OCI-LY1 (cell line): ENCODE data around the gene MILR1.

Source experiments
- EZH2 ChIP-seq: fragments of 200-600 bp; sonication (generic), shearing (Covaris generic); IDR thresholded peaks from 2 replicates; pipeline ENCODE4 v1.8.0; 2017; ENCODE audit warnings: borderline replicate concordance, mixed run types, mild to moderate bottlenecking, antibody characterized with exemption, low read length, moderate library complexity, mixed read lengths
- TF ChIP-seq, protein P1 (sequence below): fragments of 200-600 bp; sonication (generic), shearing (Covaris generic); IDR thresholded peaks from 2 replicates; pipeline ENCODE4 v1.5.1; 2017; ENCODE audit warnings: mild to moderate bottlenecking, antibody characterized with exemption, low read length, moderate library complexity, mixed read lengths

DNA sequence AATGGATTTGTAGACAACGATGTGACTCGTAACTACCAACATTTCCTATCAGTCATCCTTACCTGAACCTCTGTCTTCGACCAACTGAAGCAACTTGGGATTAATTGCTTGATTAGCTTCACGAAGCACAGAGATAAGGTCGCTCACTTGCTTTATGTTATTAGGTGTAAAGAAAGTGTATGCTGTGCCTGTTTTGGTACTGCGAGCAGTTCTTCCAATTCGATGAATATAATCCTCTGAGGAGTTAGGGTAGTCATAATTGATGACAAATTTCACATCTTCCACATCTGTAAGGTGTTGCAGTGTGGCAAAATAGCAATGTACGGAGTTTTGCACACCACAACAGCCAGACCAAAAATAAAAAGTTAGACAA, 51.6 kb downstream of the MILR1 start:
- TF ChIP-seq, protein P1, sequence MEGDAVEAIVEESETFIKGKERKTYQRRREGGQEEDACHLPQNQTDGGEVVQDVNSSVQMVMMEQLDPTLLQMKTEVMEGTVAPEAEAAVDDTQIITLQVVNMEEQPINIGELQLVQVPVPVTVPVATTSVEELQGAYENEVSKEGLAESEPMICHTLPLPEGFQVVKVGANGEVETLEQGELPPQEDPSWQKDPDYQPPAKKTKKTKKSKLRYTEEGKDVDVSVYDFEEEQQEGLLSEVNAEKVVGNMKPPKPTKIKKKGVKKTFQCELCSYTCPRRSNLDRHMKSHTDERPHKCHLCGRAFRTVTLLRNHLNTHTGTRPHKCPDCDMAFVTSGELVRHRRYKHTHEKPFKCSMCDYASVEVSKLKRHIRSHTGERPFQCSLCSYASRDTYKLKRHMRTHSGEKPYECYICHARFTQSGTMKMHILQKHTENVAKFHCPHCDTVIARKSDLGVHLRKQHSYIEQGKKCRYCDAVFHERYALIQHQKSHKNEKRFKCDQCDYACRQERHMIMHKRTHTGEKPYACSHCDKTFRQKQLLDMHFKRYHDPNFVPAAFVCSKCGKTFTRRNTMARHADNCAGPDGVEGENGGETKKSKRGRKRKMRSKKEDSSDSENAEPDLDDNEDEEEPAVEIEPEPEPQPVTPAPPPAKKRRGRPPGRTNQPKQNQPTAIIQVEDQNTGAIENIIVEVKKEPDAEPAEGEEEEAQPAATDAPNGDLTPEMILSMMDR, result no peak
- no peak for TF ChIP-seq EZH2
